DND-41 (cell line): ENCODE results near the gene MAGED4.
"Not testable (repeated sequence)": the region's sequence is repeated elsewhere in the genome, so short reads cannot be mapped to it uniquely, and the experiment has no call there.

Experiments used
- ATAC-seq: fragments of 200-7000 bp; cut with Tn5 transposase; 3 replicates; pipeline ENCODE4 v1.9.1; 2021; ENCODE audit warnings: low read depth; ENCODE audit not compliant: insufficient read depth
- DNase-seq: peaks from one replicate; pipeline ENCODE4 v3.0.0-alpha.2; 2020
- H2AFZ ChIP-seq: 2 replicates; pipeline ENCODE4 v1.6.0; 2012; ENCODE audit warnings: low read depth, low read length
- H3K27ac ChIP-seq: 2 replicates; pipeline ENCODE4 v1.5.1; 2012; ENCODE audit warnings: low read length, inconsistent platforms
- H3K27me3 ChIP-seq: fragments of 200-600 bp; sonication (generic); 2 replicates; pipeline ENCODE4 v1.6.0; 2012; ENCODE audit warnings: low read length, mild to moderate bottlenecking, inconsistent platforms; ENCODE audit not compliant: insufficient read depth, poor library complexity
- H3K36me3 ChIP-seq: 2 replicates; pipeline ENCODE4 v1.5.1; 2012; ENCODE audit warnings: low read length, inconsistent platforms; ENCODE audit not compliant: insufficient read depth
- H3K4me1 ChIP-seq: 2 replicates; pipeline ENCODE4 v1.5.1; 2012; ENCODE audit warnings: mild to moderate bottlenecking, low read length; ENCODE audit not compliant: insufficient read depth
- H3K4me2 ChIP-seq: 2 replicates; pipeline ENCODE4 v1.6.0; 2012; ENCODE audit warnings: mild to moderate bottlenecking, moderate library complexity, low read length, inconsistent platforms; ENCODE audit not compliant: insufficient read depth
- H3K4me3 ChIP-seq, 2 experiments: fragments of 200-600 bp in 1 of 2; shearing (Covaris generic) in 1 of 2; 2 replicates each; pipeline ENCODE4 v1.5.1; 2012 to 2016; ENCODE audit warnings: inconsistent platforms in 2 of 2, low read length in 2 of 2, mild to moderate bottlenecking in 2 of 2, low read depth in 1 of 2, moderate library complexity in 1 of 2
- H3K79me2 ChIP-seq: 2 replicates; pipeline ENCODE4 v1.6.0; 2012; ENCODE audit warnings: low read length, inconsistent platforms; ENCODE audit not compliant: insufficient read depth
- H3K9ac ChIP-seq: 2 replicates; pipeline ENCODE4 v1.6.0; 2012; ENCODE audit warnings: low read depth, mild to moderate bottlenecking, inconsistent platforms, low read length, moderate library complexity
- H3K9me3 ChIP-seq: 2 replicates; pipeline ENCODE4 v1.5.1; 2012; ENCODE audit warnings: low read length, moderate library complexity, mild to moderate bottlenecking, inconsistent platforms; ENCODE audit not compliant: insufficient read depth, severe bottlenecking
- H4K20me1 ChIP-seq: 2 replicates; pipeline ENCODE4 v1.6.0; 2012; ENCODE audit warnings: low read length; ENCODE audit not compliant: insufficient read depth
- EZH2 ChIP-seq: IDR thresholded peaks from 3 replicates; pipeline ENCODE4 v1.6.1; 2012; ENCODE audit warnings: borderline replicate concordance, low read depth, mild to moderate bottlenecking, moderate library complexity, low read length, inconsistent platforms; ENCODE audit not compliant: severe bottlenecking
- TF ChIP-seq, protein P1 (sequence below): IDR thresholded peaks from 2 replicates; pipeline ENCODE4 v1.5.1; 2012; ENCODE audit warnings: borderline replicate concordance, low read length, moderate library complexity, mild to moderate bottlenecking; ENCODE audit not compliant: poor library complexity, severe bottlenecking; ENCODE audit errors: extremely low read depth

MAGED4 gene, protein sequence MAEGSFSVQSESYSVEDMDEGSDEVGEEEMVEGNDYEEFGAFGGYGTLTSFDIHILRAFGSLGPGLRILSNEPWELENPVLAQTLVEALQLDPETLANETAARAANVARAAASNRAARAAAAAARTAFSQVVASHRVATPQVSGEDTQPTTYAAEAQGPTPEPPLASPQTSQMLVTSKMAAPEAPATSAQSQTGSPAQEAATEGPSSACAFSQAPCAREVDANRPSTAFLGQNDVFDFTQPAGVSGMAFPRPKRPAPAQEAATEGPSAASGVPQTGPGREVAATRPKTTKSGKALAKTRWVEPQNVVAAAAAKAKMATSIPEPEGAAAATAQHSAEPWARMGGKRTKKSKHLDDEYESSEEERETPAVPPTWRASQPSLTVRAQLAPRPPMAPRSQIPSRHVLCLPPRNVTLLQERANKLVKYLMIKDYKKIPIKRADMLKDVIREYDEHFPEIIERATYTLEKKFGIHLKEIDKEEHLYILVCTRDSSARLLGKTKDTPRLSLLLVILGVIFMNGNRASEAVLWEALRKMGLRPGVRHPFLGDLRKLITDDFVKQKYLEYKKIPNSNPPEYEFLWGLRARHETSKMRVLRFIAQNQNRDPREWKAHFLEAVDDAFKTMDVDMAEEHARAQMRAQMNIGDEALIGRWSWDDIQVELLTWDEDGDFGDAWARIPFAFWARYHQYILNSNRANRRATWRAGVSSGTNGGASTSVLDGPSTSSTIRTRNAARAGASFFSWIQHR

DNA sequence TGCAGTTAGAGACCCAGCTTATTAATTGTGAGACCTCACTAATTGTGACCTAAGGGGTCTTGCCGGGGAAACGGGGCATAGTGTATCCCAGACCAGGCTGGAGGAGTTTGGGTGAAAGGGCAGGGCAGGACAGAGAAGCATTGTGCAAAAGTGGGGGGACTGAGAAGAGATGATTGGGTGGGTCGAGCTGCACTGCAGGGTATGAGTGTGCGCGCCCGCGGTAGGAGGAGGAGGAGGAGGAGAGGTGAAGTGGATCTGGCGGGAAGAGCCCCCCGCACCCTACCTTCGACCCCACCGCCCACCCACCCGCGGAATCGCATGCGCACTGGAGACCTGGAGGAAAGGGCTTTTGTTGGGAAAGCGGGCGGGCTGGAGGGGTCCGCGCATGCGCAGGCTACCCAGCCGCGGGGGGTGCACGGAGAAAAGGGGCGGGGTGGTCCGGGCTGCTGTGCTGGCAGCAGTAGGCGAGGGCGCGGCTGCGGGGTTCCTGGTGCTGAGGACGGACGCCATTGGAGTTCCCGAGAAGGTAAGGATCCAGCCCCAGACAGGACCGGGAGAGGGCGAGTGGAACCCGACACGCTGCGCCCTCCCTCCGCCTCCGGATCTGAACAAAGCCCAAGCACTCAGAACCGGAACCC is at the start of gene MAGED4:
Gene MAGED4 (plus strand): TSS at position 449 of the 638 bp plus-strand sequence. CDS start 1,035 bp downstream, outside the sequence.
- H3K4me3 ChIP-seq, H4K20me1 ChIP-seq, H3K9ac ChIP-seq, H3K27ac ChIP-seq, H3K4me1 ChIP-seq, H2AFZ ChIP-seq, ATAC-seq, DNase-seq, H3K36me3 ChIP-seq, H3K4me2 ChIP-seq, H3K9me3 ChIP-seq, H3K27me3 ChIP-seq, H3K79me2 ChIP-seq: not testable (repeated sequence)

DNA sequence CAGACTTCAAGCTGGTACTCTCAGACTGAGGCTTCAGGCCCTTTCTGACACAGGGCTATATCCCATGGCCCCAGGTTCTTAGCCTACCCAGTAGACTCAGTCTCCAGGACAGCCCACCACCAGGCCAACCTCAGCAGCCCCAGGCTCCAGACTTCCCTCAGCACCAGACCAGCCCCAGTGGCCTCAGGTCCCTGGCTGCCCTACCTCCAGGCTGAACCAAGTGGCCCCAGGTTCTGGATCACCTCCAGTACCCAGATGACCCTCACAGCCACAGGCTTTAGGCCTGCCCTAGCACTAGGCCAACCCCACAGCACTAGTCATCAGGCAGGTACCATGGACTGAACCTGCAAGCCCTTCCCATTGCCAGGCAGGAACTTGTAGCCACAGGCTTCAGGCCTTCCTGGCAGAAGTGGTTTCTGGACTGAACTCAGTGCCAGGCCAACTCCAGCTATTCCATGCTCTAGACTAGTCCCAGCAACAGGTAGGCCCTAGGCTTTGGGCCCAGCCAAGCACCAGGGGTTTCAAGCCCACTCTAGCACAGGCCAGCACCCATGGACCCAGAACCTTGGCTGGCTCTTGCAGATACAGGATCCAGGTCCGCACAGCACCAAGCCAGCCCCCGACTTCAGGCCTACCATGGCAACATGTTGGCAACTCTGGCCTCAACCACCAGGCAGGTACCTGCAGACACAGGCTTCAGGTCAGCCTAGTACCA is 45.7 kb upstream of the MAGED4 start:
- Histone ChIP-seq H3K79me2 (no peaks in the 10 kb centered on the region), H3K9me3 (no peaks in the 10 kb centered on the region), H3K4me2 (no peak overlapping the region), H2AFZ (no peak overlapping the region), H3K27ac (no peak overlapping the region), H4K20me1 (no peaks in the 10 kb centered on the region), H3K4me1 (no peaks in the 10 kb centered on the region), H3K36me3 (no peaks in the 10 kb centered on the region), H3K9ac (no peak overlapping the region), H3K4me3 (no peak overlapping the region), H3K27me3 (no peaks in the 10 kb centered on the region)
- ATAC-seq (no peak), DNase-seq (no peak)
- no peak for TF ChIP-seq EZH2

DNA sequence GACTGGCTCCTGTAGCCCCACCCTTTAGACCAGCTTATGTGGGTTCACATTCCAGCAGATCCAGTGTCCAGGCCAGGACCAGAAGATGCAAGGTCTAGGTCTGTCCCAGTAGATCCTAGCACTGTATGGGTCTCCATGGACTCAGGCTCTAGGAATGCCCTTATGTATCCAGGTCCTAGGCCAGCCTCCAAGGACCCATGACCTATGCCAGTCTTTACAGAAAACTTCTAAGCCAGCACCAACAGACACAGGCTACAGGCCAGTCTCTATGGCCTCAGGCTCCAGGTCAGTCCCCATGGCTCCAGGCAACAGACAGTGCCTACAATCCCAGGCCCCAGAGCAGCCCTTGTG is 45.2 kb upstream of the MAGED4 start:
- TF ChIP-seq, protein P1, sequence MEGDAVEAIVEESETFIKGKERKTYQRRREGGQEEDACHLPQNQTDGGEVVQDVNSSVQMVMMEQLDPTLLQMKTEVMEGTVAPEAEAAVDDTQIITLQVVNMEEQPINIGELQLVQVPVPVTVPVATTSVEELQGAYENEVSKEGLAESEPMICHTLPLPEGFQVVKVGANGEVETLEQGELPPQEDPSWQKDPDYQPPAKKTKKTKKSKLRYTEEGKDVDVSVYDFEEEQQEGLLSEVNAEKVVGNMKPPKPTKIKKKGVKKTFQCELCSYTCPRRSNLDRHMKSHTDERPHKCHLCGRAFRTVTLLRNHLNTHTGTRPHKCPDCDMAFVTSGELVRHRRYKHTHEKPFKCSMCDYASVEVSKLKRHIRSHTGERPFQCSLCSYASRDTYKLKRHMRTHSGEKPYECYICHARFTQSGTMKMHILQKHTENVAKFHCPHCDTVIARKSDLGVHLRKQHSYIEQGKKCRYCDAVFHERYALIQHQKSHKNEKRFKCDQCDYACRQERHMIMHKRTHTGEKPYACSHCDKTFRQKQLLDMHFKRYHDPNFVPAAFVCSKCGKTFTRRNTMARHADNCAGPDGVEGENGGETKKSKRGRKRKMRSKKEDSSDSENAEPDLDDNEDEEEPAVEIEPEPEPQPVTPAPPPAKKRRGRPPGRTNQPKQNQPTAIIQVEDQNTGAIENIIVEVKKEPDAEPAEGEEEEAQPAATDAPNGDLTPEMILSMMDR = no peak
- DNase-seq = no peak
- Histone ChIP-seq H3K27ac (no peak overlapping the region), H3K27me3 (no peaks in the 10 kb centered on the region), H3K9ac (no peak overlapping the region), H3K36me3 (no peaks in the 10 kb centered on the region), H3K4me1 (no peaks in the 10 kb centered on the region), H2AFZ (no peak overlapping the region), H4K20me1 (no peaks in the 10 kb centered on the region), H3K9me3 (no peaks in the 10 kb centered on the region), H3K4me2 (no peak overlapping the region), H3K79me2 (no peaks in the 10 kb centered on the region), H3K4me3 (no peak overlapping the region)
- no peak for ATAC-seq

DNA sequence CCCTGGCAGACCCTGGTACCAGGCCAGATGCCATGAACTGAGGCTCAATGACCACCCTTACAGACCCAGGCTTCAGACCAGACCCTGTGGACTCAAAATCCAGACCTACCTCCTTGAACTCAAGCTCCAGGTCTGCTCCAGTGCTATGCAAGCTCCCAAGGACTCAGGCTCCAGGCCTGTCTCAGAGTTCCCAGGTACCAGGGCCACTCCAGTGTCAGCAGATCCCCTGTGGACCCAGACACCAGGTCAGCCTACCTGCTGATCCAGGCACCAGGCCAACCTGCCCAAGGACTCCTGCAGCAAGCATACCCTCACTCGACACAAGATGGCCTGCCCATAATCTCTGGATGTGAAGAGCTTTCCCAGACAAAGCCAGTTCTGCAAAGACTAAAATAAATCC is 44.7 kb upstream of the MAGED4 start:
- no peak for TF ChIP-seq EZH2
- TF ChIP-seq, protein P1 = no peak
- DNase-seq (no peak), ATAC-seq (no peak)
- Histone ChIP-seq H4K20me1 (no peaks in the 10 kb centered on the region), H3K79me2 (no peaks in the 10 kb centered on the region), H2AFZ (no peak overlapping the region), H3K27me3 (no peaks in the 10 kb centered on the region), H3K4me1 (no peaks in the 10 kb centered on the region), H3K4me3 (no peak overlapping the region), H3K9me3 (no peaks in the 10 kb centered on the region), H3K4me2 (no peak overlapping the region), H3K27ac (no peak overlapping the region), H3K9ac (no peak overlapping the region), H3K36me3 (no peaks in the 10 kb centered on the region)

DNA sequence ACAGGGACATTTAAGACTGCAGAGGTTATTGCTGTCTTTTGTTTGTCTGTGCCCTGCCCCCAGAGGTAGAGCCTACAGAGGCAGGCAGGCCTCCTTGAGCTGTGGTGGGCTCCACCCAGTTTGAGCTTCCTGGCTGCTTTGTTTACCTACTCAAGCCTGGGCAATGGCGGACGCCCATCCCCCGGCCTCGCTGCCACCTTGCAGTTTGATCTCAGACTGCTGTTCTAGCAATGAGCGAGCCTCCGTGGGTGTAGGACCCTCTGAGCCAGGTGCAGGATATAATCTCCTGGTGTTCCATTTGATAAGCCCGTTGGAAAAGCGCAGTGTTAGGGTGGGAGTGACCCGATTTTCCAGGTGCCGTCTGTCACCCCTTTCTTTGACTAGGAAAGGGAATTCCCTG is 34.0 kb upstream of the MAGED4 start:
- H3K9ac ChIP-seq, H4K20me1 ChIP-seq, H3K4me1 ChIP-seq, H3K4me2 ChIP-seq, H3K9me3 ChIP-seq, ATAC-seq, DNase-seq, H3K27me3 ChIP-seq, H3K79me2 ChIP-seq, H3K27ac ChIP-seq, H2AFZ ChIP-seq, H3K4me3 ChIP-seq, H3K36me3 ChIP-seq: not testable (repeated sequence)

DNA sequence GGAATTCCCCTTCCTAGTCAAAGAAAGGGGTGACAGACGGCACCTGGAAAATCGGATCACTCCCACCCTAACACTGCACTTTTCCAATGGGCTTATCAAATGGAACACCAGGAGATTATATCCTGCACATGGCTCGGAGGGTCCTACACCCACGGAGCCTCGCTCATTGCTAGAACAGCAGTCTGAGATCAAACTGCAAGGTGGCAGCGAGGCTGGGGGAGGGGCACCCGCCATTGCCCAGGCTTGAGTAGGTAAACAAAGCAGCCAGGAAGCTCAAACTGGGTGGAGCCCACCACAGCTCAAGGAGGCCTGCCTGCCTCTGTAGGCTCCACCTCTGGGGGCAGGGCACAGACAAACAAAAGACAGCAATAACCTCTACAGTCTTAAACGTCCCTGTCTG is 24.5 kb upstream of the MAGED4 start:
- not testable (repeated sequence) for H3K27me3 ChIP-seq, H3K27ac ChIP-seq, H3K4me2 ChIP-seq, H3K36me3 ChIP-seq, H3K4me1 ChIP-seq, H2AFZ ChIP-seq, H3K79me2 ChIP-seq, H3K9ac ChIP-seq, H3K9me3 ChIP-seq, DNase-seq, H4K20me1 ChIP-seq, ATAC-seq, H3K4me3 ChIP-seq
